ENCODE data around the gene C1RL.

C1RL gene

DNA sequence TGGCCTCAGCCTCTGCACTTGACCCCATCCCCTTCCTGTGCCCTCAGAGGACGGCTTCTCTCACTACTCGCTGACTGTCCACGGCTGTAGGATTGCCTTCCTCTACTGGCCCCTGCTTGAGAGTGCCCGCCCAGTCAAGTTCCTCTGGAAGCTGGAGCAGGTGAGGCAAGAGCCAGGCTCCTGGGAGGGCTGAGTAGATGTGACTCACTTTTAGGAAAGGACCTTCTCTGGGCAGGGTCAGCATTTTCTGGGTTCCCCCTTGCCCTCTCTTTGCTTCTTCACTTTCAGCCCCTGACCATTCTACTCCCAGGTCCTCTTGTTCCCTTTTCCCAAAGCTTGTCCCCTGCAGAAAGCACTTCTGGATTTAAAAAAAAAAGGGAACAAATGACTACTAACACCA lies 28.9 kb upstream of the C1RL start:
- TF ChIP-seq, protein P1, sequence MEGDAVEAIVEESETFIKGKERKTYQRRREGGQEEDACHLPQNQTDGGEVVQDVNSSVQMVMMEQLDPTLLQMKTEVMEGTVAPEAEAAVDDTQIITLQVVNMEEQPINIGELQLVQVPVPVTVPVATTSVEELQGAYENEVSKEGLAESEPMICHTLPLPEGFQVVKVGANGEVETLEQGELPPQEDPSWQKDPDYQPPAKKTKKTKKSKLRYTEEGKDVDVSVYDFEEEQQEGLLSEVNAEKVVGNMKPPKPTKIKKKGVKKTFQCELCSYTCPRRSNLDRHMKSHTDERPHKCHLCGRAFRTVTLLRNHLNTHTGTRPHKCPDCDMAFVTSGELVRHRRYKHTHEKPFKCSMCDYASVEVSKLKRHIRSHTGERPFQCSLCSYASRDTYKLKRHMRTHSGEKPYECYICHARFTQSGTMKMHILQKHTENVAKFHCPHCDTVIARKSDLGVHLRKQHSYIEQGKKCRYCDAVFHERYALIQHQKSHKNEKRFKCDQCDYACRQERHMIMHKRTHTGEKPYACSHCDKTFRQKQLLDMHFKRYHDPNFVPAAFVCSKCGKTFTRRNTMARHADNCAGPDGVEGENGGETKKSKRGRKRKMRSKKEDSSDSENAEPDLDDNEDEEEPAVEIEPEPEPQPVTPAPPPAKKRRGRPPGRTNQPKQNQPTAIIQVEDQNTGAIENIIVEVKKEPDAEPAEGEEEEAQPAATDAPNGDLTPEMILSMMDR (IDR thresholded peaks at IDR 0.05; ENCODE audit: low read depth, low read length, missing control alignments): no peak
- no peak overlapping the region for H3K4me3 ChIP-seq (replicated peaks; ENCODE audit: low read depth, low read length)
- no peak for DNase-seq (ENCODE audit: extremely low read depth, low read depth)

GRCh38 chr12:7136676-7137075 lies 27.7 kb upstream of the C1RL start:
- TF ChIP-seq, protein P1 (IDR thresholded peaks at IDR 0.05; ENCODE audit: low read depth, low read length, missing control alignments): no peak
- H3K4me3 ChIP-seq (replicated peaks; ENCODE audit: low read depth, low read length): no peak overlapping the region
- DNase-seq (ENCODE audit: extremely low read depth, low read depth): no peak

GRCh38 chr12:7136071-7136470 lies 27.1 kb upstream of the C1RL start:
- TF ChIP-seq, protein P1 (IDR thresholded peaks at IDR 0.05; ENCODE audit: low read depth, low read length, missing control alignments): no peak
- no peak for DNase-seq (ENCODE audit: extremely low read depth, low read depth)
- no peak overlapping the region for H3K4me3 ChIP-seq (replicated peaks; ENCODE audit: low read depth, low read length)

DNA sequence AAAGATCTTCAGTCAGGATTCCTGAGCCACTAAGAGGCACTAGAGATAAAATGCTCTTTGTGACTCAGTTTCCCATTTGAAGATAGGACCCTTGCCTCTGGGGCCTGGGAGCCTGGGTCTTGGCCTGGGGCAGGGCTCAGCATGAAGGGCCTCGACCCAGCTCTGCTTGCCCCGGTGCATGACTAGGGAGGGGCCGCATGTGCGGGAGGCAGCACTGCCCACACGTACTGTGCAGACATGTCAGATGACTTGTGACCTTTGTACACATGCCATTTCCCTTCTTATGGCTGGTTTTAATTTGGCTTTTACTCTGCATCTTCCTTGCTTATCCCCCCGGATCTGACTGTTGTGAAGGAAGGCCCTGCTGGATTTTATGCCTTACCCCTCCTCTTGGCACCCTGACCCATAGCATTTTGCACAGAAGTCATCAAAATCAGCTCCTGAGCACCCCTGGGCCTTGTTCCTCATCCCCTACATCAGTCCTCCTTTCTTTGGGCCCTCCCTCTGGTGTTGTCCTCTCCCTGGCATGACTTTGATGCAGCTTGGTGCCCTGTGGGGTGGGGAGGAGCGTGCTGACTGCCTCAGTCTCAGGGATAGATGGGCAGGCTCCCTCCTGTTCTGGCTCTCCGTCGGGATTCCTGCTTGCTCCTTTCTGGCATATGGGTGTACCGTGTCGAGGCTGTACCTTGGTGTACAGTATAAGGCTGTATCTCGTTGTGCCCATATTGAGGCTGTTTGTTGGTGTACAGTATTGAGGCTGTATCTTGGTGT lies 25.6 kb upstream of the C1RL start:
- H3K4me3 ChIP-seq (replicated peaks; ENCODE audit: low read depth, low read length): no peak overlapping the region
- TF ChIP-seq, protein P1 (IDR thresholded peaks at IDR 0.05; ENCODE audit: low read depth, low read length, missing control alignments): no peak
- no peak for DNase-seq (ENCODE audit: extremely low read depth, low read depth)

DNA sequence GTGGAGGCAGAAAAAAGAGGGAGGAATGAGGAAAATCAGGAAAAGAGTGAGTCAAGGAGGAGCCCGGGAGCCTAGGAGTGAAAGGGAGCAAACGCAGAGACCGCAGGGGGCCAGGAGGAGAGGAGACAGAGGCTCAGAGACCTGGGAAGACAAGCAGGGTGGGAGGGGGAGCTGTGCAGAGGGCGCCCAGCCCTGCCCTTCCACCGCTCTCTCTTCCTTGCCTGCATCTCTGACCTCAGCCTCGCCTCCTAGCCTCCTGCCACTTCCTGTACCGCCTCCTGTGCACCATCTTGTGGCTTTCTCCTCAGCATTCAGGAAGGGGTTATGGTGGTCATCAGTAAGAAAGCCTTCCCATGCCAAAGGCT lies 22.5 kb upstream of the C1RL start:
- peak overlapping the region; percentile 53 for H3K4me3 ChIP-seq (replicated peaks; ENCODE audit: low read depth, low read length)
- no peak for DNase-seq (ENCODE audit: extremely low read depth, low read depth)
- TF ChIP-seq, protein P1 (IDR thresholded peaks at IDR 0.05; ENCODE audit: low read depth, low read length, missing control alignments): no peak

- TF ChIP-seq, protein P1 (IDR thresholded peaks at IDR 0.05; ENCODE audit: low read depth, low read length, missing control alignments): no peak
- peak overlapping the region; percentile 53 for H3K4me3 ChIP-seq (replicated peaks; ENCODE audit: low read depth, low read length)
- DNase-seq (ENCODE audit: extremely low read depth, low read depth): no peak
Measured at GRCh38 chr12:7130701-7131501, 21.9 kb upstream of the C1RL start.
